Liver (tissue), 9 donors: ENCODE measurements around the gene SAMD8. TPM values are rescaled to one million over a fixed set of nuclear protein-coding genes. Genes with fewer than 3 reads are reported as not detected.
"Not testable (repeated sequence)": the region's sequence is repeated elsewhere in the genome, so short reads cannot be mapped to it uniquely, and the experiment has no call there.

ENCODE experiments used
- DNase-seq: peaks from one replicate; pipeline ENCODE4 v3.0.0-alpha.2; 2017; ENCODE audit warnings: low spot score
- H3K27ac ChIP-seq, 2 donors: one replicate each; pipeline ENCODE4 v1.7.0; 2013; ENCODE audit warnings: inconsistent platforms in 2 of 2, low read length in 2 of 2, control low read depth in 1 of 2, low read depth in 1 of 2, mild to moderate bottlenecking in 1 of 2
- H3K27me3 ChIP-seq, 4 donors: one replicate each; pipeline versions ENCODE4 v1.6.1 to v1.7.0; 2013; ENCODE audit warnings: low read length in 3 of 4, inconsistent platforms in 1 of 4, mild to moderate bottlenecking in 1 of 4, moderate library complexity in 1 of 4; ENCODE audit not compliant: control insufficient read depth in 4 of 4, insufficient read depth in 4 of 4
- H3K36me3 ChIP-seq, 4 donors: one replicate each; pipeline versions ENCODE4 v1.6.1 to v1.7.0; 2013; ENCODE audit warnings: low read length in 3 of 4, mild to moderate bottlenecking in 3 of 4, low read depth in 1 of 4, moderate library complexity in 1 of 4; ENCODE audit not compliant: control insufficient read depth in 4 of 4, insufficient read depth in 3 of 4
- H3K4me1 ChIP-seq, 4 donors: one replicate each; pipeline versions ENCODE4 v1.6.1 to v1.7.0; 2013; ENCODE audit warnings: low read length in 3 of 4, mild to moderate bottlenecking in 3 of 4, moderate library complexity in 1 of 4; ENCODE audit not compliant: control insufficient read depth in 4 of 4, insufficient read depth in 4 of 4
- H3K4me3 ChIP-seq, 3 donors: one replicate each; pipeline versions ENCODE4 v1.6.1 to v1.7.0; 2013; ENCODE audit warnings: low read length in 3 of 3, control low read depth in 1 of 3, low read depth in 1 of 3, mild to moderate bottlenecking in 1 of 3
- H3K9ac ChIP-seq, 2 donors: one replicate each; pipeline ENCODE4 v1.7.0; 2013; ENCODE audit warnings: low read length in 2 of 2, mild to moderate bottlenecking in 2 of 2, moderate library complexity in 2 of 2, control low read depth in 1 of 2, low read depth in 1 of 2
- H3K9me3 ChIP-seq, 4 donors: one replicate each; pipeline versions ENCODE4 v1.6.1 to v1.7.0; 2013; ENCODE audit warnings: low read length in 3 of 4; ENCODE audit not compliant: control insufficient read depth in 4 of 4
- ATF3 ChIP-seq: IDR thresholded peaks from 2 replicates; pipeline ENCODE4 v1.6.1; 2016; ENCODE audit warnings: antibody characterized with exemption
- EGR1 ChIP-seq, 2 donors: IDR thresholded peaks; 2 replicates each; pipeline ENCODE4 v1.6.1; 2016 to 2018; ENCODE audit warnings: antibody characterized with exemption in 2 of 2, low read depth in 2 of 2
- FOXA1 ChIP-seq: IDR thresholded peaks from 2 replicates; pipeline ENCODE4 v1.6.1; 2016; ENCODE audit warnings: antibody characterized with exemption
- FOXA2 ChIP-seq: IDR thresholded peaks from 2 replicates; pipeline ENCODE4 v1.6.1; 2016; ENCODE audit warnings: antibody characterized with exemption
- GABPA ChIP-seq, 2 donors: IDR thresholded peaks in 1 of 2; conservative IDR thresholded peaks in 1 of 2; 2 replicates each; pipeline ENCODE4 v1.6.1; 2016; ENCODE audit warnings: antibody characterized with exemption in 2 of 2, mild to moderate bottlenecking in 1 of 2, moderate library complexity in 1 of 2
- HNF4A ChIP-seq, 2 donors: conservative IDR thresholded peaks; 2 replicates each; pipeline ENCODE4 v1.6.1; 2016; ENCODE audit warnings: antibody characterized with exemption in 2 of 2, mild to moderate bottlenecking in 2 of 2
- HNF4G ChIP-seq: IDR thresholded peaks from 2 replicates; pipeline ENCODE4 v1.6.1; 2016; ENCODE audit warnings: antibody characterized with exemption
- JUND ChIP-seq, 2 donors: IDR thresholded peaks; 2 replicates each; pipeline ENCODE4 v1.6.1; 2016; ENCODE audit warnings: antibody characterized with exemption in 2 of 2
- MAX ChIP-seq: IDR thresholded peaks from 2 replicates; pipeline ENCODE4 v1.6.1; 2016; ENCODE audit warnings: antibody characterized with exemption
- NR2F2 ChIP-seq: IDR thresholded peaks from 2 replicates; pipeline ENCODE4 v1.6.1; 2016; ENCODE audit warnings: antibody characterized with exemption
- RAD21 ChIP-seq, 2 donors: IDR thresholded peaks; 2 replicates each; pipeline ENCODE4 v1.6.1; 2016; ENCODE audit warnings: antibody characterized with exemption in 2 of 2, mild to moderate bottlenecking in 2 of 2
- REST ChIP-seq: IDR thresholded peaks from 2 replicates; pipeline ENCODE4 v1.6.1; 2016; ENCODE audit warnings: antibody characterized with exemption, mild to moderate bottlenecking
- RXRA ChIP-seq, 2 donors: IDR thresholded peaks; 2 replicates each; pipeline ENCODE4 v1.6.1; 2017 to 2018; ENCODE audit warnings: antibody characterized with exemption in 2 of 2, mild to moderate bottlenecking in 1 of 2
- SP1 ChIP-seq: IDR thresholded peaks from 2 replicates; pipeline ENCODE4 v1.6.1; 2018; ENCODE audit warnings: antibody characterized with exemption, mild to moderate bottlenecking
- TAF1 ChIP-seq: conservative IDR thresholded peaks from 2 replicates; pipeline ENCODE4 v1.6.1; 2016; ENCODE audit warnings: antibody characterized with exemption, mild to moderate bottlenecking
- YY1 ChIP-seq: IDR thresholded peaks from 2 replicates; pipeline ENCODE4 v1.6.1; 2016; ENCODE audit warnings: antibody characterized with exemption, mild to moderate bottlenecking
- ZBTB33 ChIP-seq: IDR thresholded peaks from 2 replicates; pipeline ENCODE4 v1.6.1; 2016; ENCODE audit warnings: antibody characterized with exemption
- WGBS: extraction: QIAGEN DNeasy Blood & Tissue Kit; methylation state at CpG from one replicate; pipeline ENCODE4 v1.1.7; 2013; 5-methylcytosine and 5-hydroxymethylcytosine counted together
- polyA plus RNA-seq, 2 donors: library from polyadenylated mRNA; stranded (reverse) in 1 of 2; unstranded in 1 of 2; fragments of 200-250 nt in 1 of 2; fragments of >200 nt in 1 of 2; fragmentation: Nextera tagmentation in 1 of 2; extraction: Ambion mirVana in 1 of 2; gene quantifications; one replicate each; pipeline versions ENCODE4 v1.2.1 to v1.2.3, GENCODE V29; 2013 to 2015
- total RNA-seq, 2 donors: library from RNA; depleted of rRNA; stranded (reverse); fragments of >200 nt; gene quantifications; one replicate each; pipeline ENCODE4 v1.2.3, GENCODE V29; 2014
- TF ChIP-seq, protein P1 (sequence below): fragments of 150-350 bp; IDR thresholded peaks from 2 replicates; pipeline ENCODE4 v1.5.1; 2017; ENCODE audit warnings: improper control_type of control experiment, low read depth, low read length; ENCODE audit not compliant: missing input control
- donor health status: healthy.
- donor health status: healthy.
- donor health status: healthy.
- donor health status: healthy.
- donor health status: healthy.

The SAMD8 gene
- total and polyA plus RNA-seq, 4 donors = 2.8 to 10.3 (median 4.1) TPM

- Histone ChIP-seq H3K9ac (no peak overlapping the region), H3K9me3 (no peaks in the 10 kb centered on the region), H3K36me3 (no peaks in the 10 kb centered on the region), H3K27ac (peak overlapping the region; percentile 51 to 67), H3K4me3 (peak overlapping the region in 1 of 3 donors; percentile 51), H3K4me1 (peaks cover 6 to 14% (median 8%) of the 10 kb centered on the region in 4 donors), H3K27me3 (no peaks in the 10 kb centered on the region)
- 31% methylated on average over 10 of the region's 10 CpGs for WGBS
- DNase-seq = no peak
- TF ChIP-seq MAX (no peak), HNF4G (no peak), ATF3 (peak; percentile 94), RAD21 (IDR thresholded peaks at IDR 0.05) (peak; percentile 42 to 48), YY1 (peak; percentile 65), GABPA (IDR thresholded peaks at IDR 0.05 in 1 of 2, conservative IDR thresholded peaks at IDR 0.05 in 1 of 2) (no peak), JUND (IDR thresholded peaks at IDR 0.05) (peak; percentile 98 to 99), SP1 (peak; percentile 72), ZBTB33 (peak; percentile 48), HNF4A (conservative IDR thresholded peaks at IDR 0.05) (peak; percentile 48 to 72), RXRA (IDR thresholded peaks at IDR 0.05) (peak; percentile 88 to 94), EGR1 (IDR thresholded peaks at IDR 0.05; ENCODE audit: low read depth in 2 of 2) (no peak), TAF1 (no peak), REST (peak; percentile 53), FOXA1 (peak; percentile 98), NR2F2 (peak; percentile 95), FOXA2 (peak; percentile 98)
- TF ChIP-seq, protein P1, sequence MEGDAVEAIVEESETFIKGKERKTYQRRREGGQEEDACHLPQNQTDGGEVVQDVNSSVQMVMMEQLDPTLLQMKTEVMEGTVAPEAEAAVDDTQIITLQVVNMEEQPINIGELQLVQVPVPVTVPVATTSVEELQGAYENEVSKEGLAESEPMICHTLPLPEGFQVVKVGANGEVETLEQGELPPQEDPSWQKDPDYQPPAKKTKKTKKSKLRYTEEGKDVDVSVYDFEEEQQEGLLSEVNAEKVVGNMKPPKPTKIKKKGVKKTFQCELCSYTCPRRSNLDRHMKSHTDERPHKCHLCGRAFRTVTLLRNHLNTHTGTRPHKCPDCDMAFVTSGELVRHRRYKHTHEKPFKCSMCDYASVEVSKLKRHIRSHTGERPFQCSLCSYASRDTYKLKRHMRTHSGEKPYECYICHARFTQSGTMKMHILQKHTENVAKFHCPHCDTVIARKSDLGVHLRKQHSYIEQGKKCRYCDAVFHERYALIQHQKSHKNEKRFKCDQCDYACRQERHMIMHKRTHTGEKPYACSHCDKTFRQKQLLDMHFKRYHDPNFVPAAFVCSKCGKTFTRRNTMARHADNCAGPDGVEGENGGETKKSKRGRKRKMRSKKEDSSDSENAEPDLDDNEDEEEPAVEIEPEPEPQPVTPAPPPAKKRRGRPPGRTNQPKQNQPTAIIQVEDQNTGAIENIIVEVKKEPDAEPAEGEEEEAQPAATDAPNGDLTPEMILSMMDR = no peak
Observed at GRCh38 chr10:75191821-75192568, 80.5 kb downstream of the SAMD8 start.

DNA sequence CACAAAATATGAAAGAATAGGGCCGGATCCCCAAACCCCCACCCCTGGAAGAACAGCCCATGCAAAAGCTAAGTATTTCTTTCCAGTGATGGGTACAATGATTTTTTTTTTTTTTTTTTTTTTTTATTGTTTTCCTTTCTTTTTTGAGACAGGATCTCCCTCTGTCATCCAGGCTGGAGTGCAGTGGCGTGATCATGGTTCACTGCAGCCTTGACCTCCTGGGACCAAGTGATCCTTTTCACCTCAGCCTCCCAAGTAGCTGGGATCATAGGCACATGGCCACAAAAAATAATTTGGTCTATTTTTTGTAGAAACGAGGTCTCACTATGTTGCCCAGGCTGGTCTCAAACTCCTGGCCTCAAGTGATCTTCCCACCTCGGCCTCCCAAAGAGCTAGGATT, 83.2 kb downstream of the SAMD8 start:
- not testable (repeated sequence) for H3K27me3 ChIP-seq, DNase-seq, H3K27ac ChIP-seq, H3K9me3 ChIP-seq, H3K4me3 ChIP-seq, H3K9ac ChIP-seq, H3K36me3 ChIP-seq, H3K4me1 ChIP-seq
- 97% methylated on average over 4 of the region's 4 CpGs for WGBS
